GM12892 (cell line): ENCODE results near the gene SLC35D2.

Experiments
- POLR2A ChIP-seq: IDR thresholded peaks from 2 replicates; pipeline ENCODE4 v1.6.1; 2011; ENCODE audit warnings: low read depth, low read length, control low read depth
- POLR2AphosphoS5 ChIP-seq: IDR thresholded peaks from 2 replicates; pipeline ENCODE4 v1.6.1; 2011; ENCODE audit warnings: low read depth, low read length, control low read depth

- TF ChIP-seq POLR2AphosphoS5 (no peak), POLR2A (no peak)
Measured at GRCh38 chr9:96392263-96392662, 8.8 kb upstream of the SLC35D2 start.
